Measurements from ENCODE around the gene FES.

GRCh38 chr15:90938261-90938660, 54.0 kb downstream of the FES start:
- TF ChIP-seq CTCF (IDR thresholded peaks at IDR 0.05) (no peak), POLR2A (IDR thresholded peaks at IDR 0.05) (no peak)
